ENCODE results near the gene C1QL3. TPM values are rescaled to one million over a fixed set of nuclear protein-coding genes. Genes with fewer than 3 reads are reported as not detected.

The C1QL3 gene
- polyA plus RNA-seq, 1 donor from 2014 or later = 0.57 TPM

DNA sequence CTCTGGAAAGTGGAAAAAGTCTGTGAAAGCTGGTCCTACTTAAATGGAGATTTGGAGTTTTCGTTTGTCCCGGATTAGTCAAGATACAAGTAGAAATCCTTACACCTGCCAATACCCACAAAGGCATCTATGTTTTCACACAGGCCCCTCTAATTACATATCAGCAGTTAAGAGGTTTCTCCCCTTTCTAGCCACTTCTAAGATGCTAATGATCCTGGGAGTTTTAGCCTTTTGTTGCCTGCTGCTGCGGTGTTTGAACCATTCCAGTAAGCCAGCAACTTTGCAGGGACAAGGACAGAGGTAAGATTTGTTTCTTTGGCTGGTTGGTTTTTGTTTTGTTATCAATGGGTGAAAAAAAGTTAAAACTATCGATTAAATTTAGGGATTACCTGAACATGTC lies 5.8 kb upstream of the C1QL3 start:
- H3K9me3 ChIP-seq (ENCODE audit: low read length) = no peaks in the 10 kb centered on the region
- TF ChIP-seq TAF1 (IDR thresholded peaks at IDR 0.05; ENCODE audit: low read depth) (no peak), EZH2 (IDR thresholded peaks at IDR 0.05; ENCODE audit: borderline replicate concordance, insufficient read depth, low read length, poor library complexity, severe bottlenecking) (no peak), SMC3 (conservative IDR thresholded peaks at IDR 0.05; ENCODE audit: poor library complexity) (no peak), POLR2AphosphoS5 (IDR thresholded peaks at IDR 0.05) (no peak), EP300 (conservative IDR thresholded peaks at IDR 0.05; ENCODE audit: poor library complexity, severe bottlenecking) (no peak), MXI1 (conservative IDR thresholded peaks at IDR 0.05; ENCODE audit: poor library complexity, severe bottlenecking) (no peak), RAD21 (conservative IDR thresholded peaks at IDR 0.05) (no peak)
- TF ChIP-seq, protein P1, sequence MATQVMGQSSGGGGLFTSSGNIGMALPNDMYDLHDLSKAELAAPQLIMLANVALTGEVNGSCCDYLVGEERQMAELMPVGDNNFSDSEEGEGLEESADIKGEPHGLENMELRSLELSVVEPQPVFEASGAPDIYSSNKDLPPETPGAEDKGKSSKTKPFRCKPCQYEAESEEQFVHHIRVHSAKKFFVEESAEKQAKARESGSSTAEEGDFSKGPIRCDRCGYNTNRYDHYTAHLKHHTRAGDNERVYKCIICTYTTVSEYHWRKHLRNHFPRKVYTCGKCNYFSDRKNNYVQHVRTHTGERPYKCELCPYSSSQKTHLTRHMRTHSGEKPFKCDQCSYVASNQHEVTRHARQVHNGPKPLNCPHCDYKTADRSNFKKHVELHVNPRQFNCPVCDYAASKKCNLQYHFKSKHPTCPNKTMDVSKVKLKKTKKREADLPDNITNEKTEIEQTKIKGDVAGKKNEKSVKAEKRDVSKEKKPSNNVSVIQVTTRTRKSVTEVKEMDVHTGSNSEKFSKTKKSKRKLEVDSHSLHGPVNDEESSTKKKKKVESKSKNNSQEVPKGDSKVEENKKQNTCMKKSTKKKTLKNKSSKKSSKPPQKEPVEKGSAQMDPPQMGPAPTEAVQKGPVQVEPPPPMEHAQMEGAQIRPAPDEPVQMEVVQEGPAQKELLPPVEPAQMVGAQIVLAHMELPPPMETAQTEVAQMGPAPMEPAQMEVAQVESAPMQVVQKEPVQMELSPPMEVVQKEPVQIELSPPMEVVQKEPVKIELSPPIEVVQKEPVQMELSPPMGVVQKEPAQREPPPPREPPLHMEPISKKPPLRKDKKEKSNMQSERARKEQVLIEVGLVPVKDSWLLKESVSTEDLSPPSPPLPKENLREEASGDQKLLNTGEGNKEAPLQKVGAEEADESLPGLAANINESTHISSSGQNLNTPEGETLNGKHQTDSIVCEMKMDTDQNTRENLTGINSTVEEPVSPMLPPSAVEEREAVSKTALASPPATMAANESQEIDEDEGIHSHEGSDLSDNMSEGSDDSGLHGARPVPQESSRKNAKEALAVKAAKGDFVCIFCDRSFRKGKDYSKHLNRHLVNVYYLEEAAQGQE (IDR thresholded peaks at IDR 0.05; ENCODE audit: borderline replicate concordance) = no peak
- TF ChIP-seq, protein P2, sequence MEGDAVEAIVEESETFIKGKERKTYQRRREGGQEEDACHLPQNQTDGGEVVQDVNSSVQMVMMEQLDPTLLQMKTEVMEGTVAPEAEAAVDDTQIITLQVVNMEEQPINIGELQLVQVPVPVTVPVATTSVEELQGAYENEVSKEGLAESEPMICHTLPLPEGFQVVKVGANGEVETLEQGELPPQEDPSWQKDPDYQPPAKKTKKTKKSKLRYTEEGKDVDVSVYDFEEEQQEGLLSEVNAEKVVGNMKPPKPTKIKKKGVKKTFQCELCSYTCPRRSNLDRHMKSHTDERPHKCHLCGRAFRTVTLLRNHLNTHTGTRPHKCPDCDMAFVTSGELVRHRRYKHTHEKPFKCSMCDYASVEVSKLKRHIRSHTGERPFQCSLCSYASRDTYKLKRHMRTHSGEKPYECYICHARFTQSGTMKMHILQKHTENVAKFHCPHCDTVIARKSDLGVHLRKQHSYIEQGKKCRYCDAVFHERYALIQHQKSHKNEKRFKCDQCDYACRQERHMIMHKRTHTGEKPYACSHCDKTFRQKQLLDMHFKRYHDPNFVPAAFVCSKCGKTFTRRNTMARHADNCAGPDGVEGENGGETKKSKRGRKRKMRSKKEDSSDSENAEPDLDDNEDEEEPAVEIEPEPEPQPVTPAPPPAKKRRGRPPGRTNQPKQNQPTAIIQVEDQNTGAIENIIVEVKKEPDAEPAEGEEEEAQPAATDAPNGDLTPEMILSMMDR (IDR thresholded peaks at IDR 0.05; ENCODE audit: poor library complexity, severe bottlenecking) = no peak
- H3K27me3 ChIP-seq (ENCODE audit: insufficient read depth, low read depth, low read length) = peaks cover 61% of the 10 kb centered on the region
- H3K4me3 ChIP-seq (ENCODE audit: low read length) = no peak overlapping the region
- H3K9ac ChIP-seq (ENCODE audit: low read length) = no peak overlapping the region
- no peaks in the 10 kb centered on the region for H3K36me3 ChIP-seq (ENCODE audit: insufficient read depth, low read length)
- no peak overlapping the region for H3K4me2 ChIP-seq (ENCODE audit: low read length)
- H2AFZ ChIP-seq (ENCODE audit: low read depth, low read length) = no peak overlapping the region
- H3F3A ChIP-seq (ENCODE audit: insufficient read depth, low read length, poor library complexity, severe bottlenecking) = no peaks in the 10 kb centered on the region
- H3K9me2 ChIP-seq (ENCODE audit: insufficient read depth, low read length) = no peaks in the 10 kb centered on the region
- no peak overlapping the region for H3K27ac ChIP-seq (ENCODE audit: low read length)
- no peaks in the 10 kb centered on the region for H4K20me1 ChIP-seq (ENCODE audit: insufficient read depth)
- no peaks in the 10 kb centered on the region for H3K79me2 ChIP-seq (replicated peaks; ENCODE audit: insufficient read depth, low read length)

DNA sequence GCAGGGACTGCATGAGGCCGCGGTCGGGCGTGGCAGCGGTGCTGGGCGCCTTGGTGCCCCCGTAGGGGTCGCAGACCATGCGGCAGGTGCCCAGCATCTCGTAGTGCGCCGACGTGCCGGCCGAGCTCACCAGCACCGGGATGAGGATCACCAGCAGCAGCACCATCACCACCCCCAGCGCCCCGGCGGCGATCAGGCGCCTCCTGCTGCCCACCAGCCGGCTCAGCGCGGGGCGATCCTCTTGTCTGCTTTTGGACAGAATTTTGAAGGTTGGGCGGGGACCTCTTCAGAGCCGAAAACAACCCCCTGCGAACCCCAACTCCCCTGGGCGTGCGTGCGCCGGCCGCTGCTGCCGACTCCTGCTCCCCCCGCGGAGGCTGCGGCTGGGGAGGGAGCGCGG lies 779 bp downstream of the C1QL3 start:
- H3K9me3 ChIP-seq (ENCODE audit: low read length) = no peaks in the 10 kb centered on the region
- TF ChIP-seq, protein P2 (IDR thresholded peaks at IDR 0.05; ENCODE audit: poor library complexity, severe bottlenecking) = peak; percentile 35
- TF ChIP-seq, protein P1 (IDR thresholded peaks at IDR 0.05; ENCODE audit: borderline replicate concordance) = no peak
- no peak for TF ChIP-seq MXI1 (conservative IDR thresholded peaks at IDR 0.05; ENCODE audit: poor library complexity, severe bottlenecking)
- peaks cover 91% of the 10 kb centered on the region for H3K27me3 ChIP-seq (ENCODE audit: insufficient read depth, low read depth, low read length)

More for the DNA sequence above, 779 bp downstream of the C1QL3 start:
- no peak overlapping the region for H3K9ac ChIP-seq (ENCODE audit: low read length)
- no peak overlapping the region for H3K27ac ChIP-seq (ENCODE audit: low read length)
- no peak overlapping the region for H2AFZ ChIP-seq (ENCODE audit: low read depth, low read length)
- H3K4me3 ChIP-seq (ENCODE audit: low read length) = peak overlapping the region; percentile 64
- H3K9me2 ChIP-seq (ENCODE audit: insufficient read depth, low read length) = no peaks in the 10 kb centered on the region
- H3K4me2 ChIP-seq (ENCODE audit: low read length) = no peak overlapping the region
- no peaks in the 10 kb centered on the region for H3K79me2 ChIP-seq (replicated peaks; ENCODE audit: insufficient read depth, low read length)
- no peaks in the 10 kb centered on the region for H3F3A ChIP-seq (ENCODE audit: insufficient read depth, low read length, poor library complexity, severe bottlenecking)
- H4K20me1 ChIP-seq (ENCODE audit: insufficient read depth) = no peaks in the 10 kb centered on the region
- no peaks in the 10 kb centered on the region for H3K36me3 ChIP-seq (ENCODE audit: insufficient read depth, low read length)

Measured in neural cell (in vitro differentiated cells).